PC-9 (cell line): ENCODE measurements around the gene ACOX1. TPM values are rescaled to one million over a fixed set of nuclear protein-coding genes. Genes with fewer than 3 reads are reported as not detected.
A peak's percentile ranks its signal among the peaks of the same experiment; 100 is the strongest.

Experiments
- BruUV-seq: library from RNA; stranded (reverse); fragments of 400-500 nt; replicated peaks from 2 replicates; lab custom pipeline; 2021; lab: Mats Ljungman, UMichigan
- CTCF ChIA-PET: fragments of 300-600 bp; sonication (Branson Sonifier 250); formaldehyde crosslinking; loops from one replicate; lab custom pipeline; 2022; ENCODE audit warnings: antibody characterized with exemption; lab: Charles Lee
- POLR2A ChIA-PET: fragments of 300-600 bp; sonication (Branson Sonifier 250); formaldehyde crosslinking; loops from one replicate; lab custom pipeline; 2022; ENCODE audit warnings: antibody characterized with exemption; ENCODE audit not compliant: unreplicated experiment; lab: Charles Lee
- DNase-seq, 2 experiments: peaks; one replicate each; pipeline versions ENCODE4 v3.0.0 to v3.0.0-alpha.2; 2015 to 2022; ENCODE audit warnings: mixed read lengths in 1 of 2
- H2AFZ ChIP-seq: fragments of 200-600 bp; sonication (generic); 2 replicates; pipeline ENCODE4 v1.8.1; 2017; ENCODE audit warnings: antibody characterized with exemption
- H3F3A ChIP-seq: fragments of 200-600 bp; sonication (generic); 2 replicates; pipeline ENCODE4 v1.8.1; 2017; ENCODE audit warnings: antibody characterized with exemption, mild to moderate bottlenecking, low read depth; ENCODE audit not compliant: insufficient read depth
- H3K27ac ChIP-seq: fragments of 200-600 bp; sonication (generic); 2 replicates; pipeline ENCODE4 v1.6.1; 2016; ENCODE audit warnings: mixed run types
- H3K27me3 ChIP-seq: fragments of 200-600 bp; sonication (generic); 2 replicates; pipeline ENCODE4 v1.6.1; 2016; ENCODE audit warnings: low read depth, mixed run types; ENCODE audit not compliant: insufficient read depth
- H3K36me3 ChIP-seq: fragments of 200-600 bp; sonication (generic); 2 replicates; pipeline ENCODE4 v1.6.1; 2016; ENCODE audit warnings: low read depth, mixed run types
- H3K4me1 ChIP-seq: fragments of 200-600 bp; sonication (generic); replicated peaks from 2 replicates; pipeline ENCODE4 v1.6.1; 2016; ENCODE audit warnings: mixed run types; ENCODE audit not compliant: insufficient read depth
- H3K4me2 ChIP-seq: fragments of 200-600 bp; sonication (generic); 2 replicates; pipeline ENCODE4 v1.6.1; 2017; ENCODE audit warnings: mixed run types
- H3K4me3 ChIP-seq: fragments of 200-600 bp; sonication (generic); 2 replicates; pipeline ENCODE4 v1.6.1; 2016; ENCODE audit warnings: mixed run types
- H3K79me2 ChIP-seq: fragments of 200-600 bp; sonication (generic); 2 replicates; pipeline ENCODE4 v1.6.1; 2017; ENCODE audit warnings: low read depth, mixed run types
- H3K9me2 ChIP-seq: fragments of 200-600 bp; sonication (generic); 2 replicates; pipeline ENCODE4 v1.8.1; 2017; ENCODE audit warnings: mild to moderate bottlenecking; ENCODE audit not compliant: insufficient read depth
- H3K9me3 ChIP-seq: fragments of 200-600 bp; sonication (generic); 2 replicates; pipeline ENCODE4 v1.8.1; 2016; ENCODE audit warnings: low read depth; ENCODE audit not compliant: insufficient read depth
- H4K20me1 ChIP-seq: fragments of 200-600 bp; sonication (generic); 2 replicates; pipeline ENCODE4 v1.8.1; 2017; ENCODE audit not compliant: insufficient read depth
- CTCF ChIP-seq: fragments of 200-600 bp; sonication (generic); conservative IDR thresholded peaks from 2 replicates; pipeline ENCODE4 v1.6.1; 2017; ENCODE audit warnings: mixed run types, antibody characterized with exemption, mild to moderate bottlenecking, moderate library complexity
- EZH2 ChIP-seq: fragments of 200-600 bp; sonication (generic); IDR thresholded peaks from 2 replicates; pipeline ENCODE4 v1.8.0; 2017; ENCODE audit warnings: antibody characterized with exemption, low read depth
- intact Hi-C: fragments of 100-400 bp; cut with micrococcal nuclease; formaldehyde crosslinking; loops from one replicate; pipeline ENCODE4 v1.10.0; 2022; ENCODE audit not compliant: unreplicated experiment
- total RNA-seq: library from RNA; stranded (reverse); gene quantifications from 2 replicates; pipeline ENCODE4 v1.2.3, GENCODE V29; 2021

The ACOX1 gene
- total RNA-seq, 1 experiment from 2014 or later = 35.5 TPM

GRCh38 chr17:75896415-75897159 lies 82.4 kb downstream of the ACOX1 start, which contains the start of gene TRIM65:
Gene TRIM65 (minus strand): TSS chr17:75896951. CDS start chr17:75896937, 14 bp downstream.
- intact Hi-C loops = loop anchor here (1.0 kb wide), 2 partner anchors 41 to 52 kb away; partner anchors contain the start of genes UNC13D and WBP2
- H3K27me3 ChIP-seq = no peaks in the 10 kb centered on the region
- H3K27ac ChIP-seq = peak within 1 kb of the TSS; percentile 33
- ChIA-PET CTCF (interaction anchor here (0.5 to 0.9 kb wide), 5 partner anchors 18 to 204 kb away, joined by 3 to 11 read pairs (median 4); partner anchors contain the start of gene TRIM47), POLR2A (interaction anchor here (0.7 to 1.6 kb wide), 3 partner anchors 52 to 117 kb away, joined by 3 to 12 read pairs (median 10); no protein-coding TSS in a partner anchor)
- H3K4me1 ChIP-seq = 0 out of 2 replicates have a peak, but pooled peaks cover 4% of the 10 kb centered on the region
- peaks cover 18% of the 10 kb centered on the region; the same call in 1 of the 2 replicates for H3F3A ChIP-seq
- peak within 1 kb of the TSS; percentile 73 for H2AFZ ChIP-seq
- peak within 1 kb of the TSS; percentile 83 for H3K4me2 ChIP-seq
- H3K36me3 ChIP-seq = peaks cover 5% of the 10 kb centered on the region; the same call in 1 of the 2 replicates
- no peaks in the 10 kb centered on the region for H4K20me1 ChIP-seq
- peak; percentile 59 to 77 for DNase-seq
- TF ChIP-seq CTCF (no peak), EZH2 (no peak)
- H3K4me3 ChIP-seq = peak within 1 kb of the TSS; percentile 77
- H3K9me3 ChIP-seq = no peaks in the 10 kb centered on the region
- no peaks in the 10 kb centered on the region for H3K9me2 ChIP-seq
- BruUV-seq = no TSS peak
- peaks cover 19% of the 10 kb centered on the region for H3K79me2 ChIP-seq

DNA sequence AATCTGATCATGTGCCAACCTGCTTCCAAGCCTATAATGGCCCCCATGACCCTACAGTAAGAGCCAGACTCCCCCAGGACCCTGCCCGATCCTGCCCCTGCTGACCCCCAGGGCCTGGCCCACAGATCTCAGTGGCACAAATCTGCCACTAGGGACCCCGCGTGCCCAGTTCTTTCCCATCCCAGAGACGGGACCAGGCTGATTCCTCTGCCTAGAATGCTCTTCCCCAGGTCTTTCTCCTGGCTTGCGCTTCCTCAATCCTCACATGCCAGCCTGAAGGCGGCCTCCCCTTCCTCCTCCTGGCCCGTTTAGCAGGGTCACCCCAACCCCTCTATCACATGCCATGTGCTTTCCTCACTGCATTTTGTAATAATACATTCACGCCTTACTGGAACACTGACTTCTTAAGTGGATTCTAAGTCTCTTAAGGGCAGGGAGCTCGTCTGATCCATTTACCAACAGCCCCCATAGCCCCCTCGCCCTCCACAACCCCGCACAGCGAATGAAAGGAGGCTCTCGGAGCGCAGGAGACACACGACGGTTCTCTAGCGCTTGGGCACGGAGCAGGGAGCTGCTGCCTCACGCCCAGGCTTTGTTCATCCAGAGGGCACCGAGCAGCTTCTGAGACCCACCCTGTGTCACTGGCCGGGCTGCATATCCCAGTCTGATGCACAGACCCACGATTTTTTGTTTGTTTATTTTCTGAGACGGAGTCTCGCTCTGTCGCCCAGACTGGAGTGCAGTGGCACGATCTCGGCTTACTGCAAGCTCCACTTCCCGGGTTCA lies 83.4 kb downstream of the ACOX1 start:
- Histone ChIP-seq H2AFZ (peak overlapping the region; percentile 73), H3K9me3 (no peaks in the 10 kb centered on the region), H4K20me1 (no peaks in the 10 kb centered on the region), H3K79me2 (peaks cover 19% of the 10 kb centered on the region), H3F3A (peaks cover 19% of the 10 kb centered on the region; the same call in 1 of the 2 replicates), H3K9me2 (no peaks in the 10 kb centered on the region), H3K27ac (peak overlapping the region; percentile 33), H3K4me1 (0 out of 2 replicates have a peak, but pooled peaks cover 4% of the 10 kb centered on the region), H3K36me3 (no peaks in the 10 kb centered on the region), H3K4me3 (peak overlapping the region; percentile 77), H3K27me3 (no peaks in the 10 kb centered on the region), H3K4me2 (peak overlapping the region; percentile 83)
- DNase-seq = peak in 1 of 2 experiments; percentile 15
- TF ChIP-seq CTCF (peak; percentile 41; the same call in 1 of the 2 replicates), EZH2 (no peak)
- ChIA-PET POLR2A (interaction anchor here (0.5 to 1.6 kb wide), 5 partner anchors 16 to 116 kb away, joined by 3 to 12 read pairs (median 5); partner anchors contain the start of gene TRIM47), CTCF (no interaction called here)
- intact Hi-C loops = loop anchor here (1.0 to 2.0 kb wide), 3 partner anchors 40 to 131 kb away; partner anchors contain the start of genes GALK1, UNC13D and WBP2
- BruUV-seq = TSS peak; percentile 25
